Tongue (tissue), 2 donors: Measurements from ENCODE around the gene SIAE. TPM values are rescaled to one million over a fixed set of nuclear protein-coding genes. Genes with fewer than 3 reads are reported as not detected.
"Not testable (repeated sequence)": the region's sequence is repeated elsewhere in the genome, so short reads cannot be mapped to it uniquely, and the experiment has no call there.

Source experiments
- DNase-seq: peaks from one replicate; pipeline ENCODE4 v3.0.0-alpha.2; 2015
- total RNA-seq: library from RNA; depleted of rRNA; stranded (reverse); fragments of >200 nt; gene quantifications from one replicate; pipeline ENCODE4 v1.2.3, GENCODE V29; 2014

The SIAE gene
- total RNA-seq, 1 donor from 2014 or later: 7.2 TPM

DNA sequence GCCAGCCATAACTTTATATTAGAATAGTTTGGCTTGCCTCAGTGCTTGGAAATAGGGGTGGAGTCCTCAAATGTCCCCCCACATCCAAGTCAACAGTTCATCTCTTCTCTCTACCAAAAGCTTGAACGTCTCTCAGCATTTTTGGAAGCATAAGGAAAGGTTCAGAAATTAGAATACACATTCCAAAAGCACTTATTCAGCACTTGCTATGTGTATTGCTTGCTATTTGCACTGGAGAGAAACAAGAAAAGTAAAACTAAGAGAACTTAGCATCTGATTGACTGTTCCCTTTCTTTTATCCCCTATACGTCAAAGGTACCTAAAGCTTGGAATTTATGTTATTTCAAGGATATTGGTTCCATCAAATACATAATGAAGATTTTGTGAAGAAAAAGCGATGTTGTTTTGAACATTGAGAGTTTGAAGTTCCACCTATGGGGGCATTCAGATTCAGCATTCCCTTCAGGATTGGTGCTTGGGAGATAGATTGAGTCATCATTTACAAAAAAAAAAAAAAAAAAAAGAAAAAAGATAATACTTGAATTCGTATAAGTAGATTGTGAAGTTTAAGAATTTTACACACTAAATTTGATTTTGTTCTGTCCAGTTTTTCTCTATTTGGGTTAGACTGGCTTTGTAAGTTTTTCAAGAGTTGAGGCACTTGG lies 49.5 kb downstream of the SIAE start:
- no peak for DNase-seq

DNA sequence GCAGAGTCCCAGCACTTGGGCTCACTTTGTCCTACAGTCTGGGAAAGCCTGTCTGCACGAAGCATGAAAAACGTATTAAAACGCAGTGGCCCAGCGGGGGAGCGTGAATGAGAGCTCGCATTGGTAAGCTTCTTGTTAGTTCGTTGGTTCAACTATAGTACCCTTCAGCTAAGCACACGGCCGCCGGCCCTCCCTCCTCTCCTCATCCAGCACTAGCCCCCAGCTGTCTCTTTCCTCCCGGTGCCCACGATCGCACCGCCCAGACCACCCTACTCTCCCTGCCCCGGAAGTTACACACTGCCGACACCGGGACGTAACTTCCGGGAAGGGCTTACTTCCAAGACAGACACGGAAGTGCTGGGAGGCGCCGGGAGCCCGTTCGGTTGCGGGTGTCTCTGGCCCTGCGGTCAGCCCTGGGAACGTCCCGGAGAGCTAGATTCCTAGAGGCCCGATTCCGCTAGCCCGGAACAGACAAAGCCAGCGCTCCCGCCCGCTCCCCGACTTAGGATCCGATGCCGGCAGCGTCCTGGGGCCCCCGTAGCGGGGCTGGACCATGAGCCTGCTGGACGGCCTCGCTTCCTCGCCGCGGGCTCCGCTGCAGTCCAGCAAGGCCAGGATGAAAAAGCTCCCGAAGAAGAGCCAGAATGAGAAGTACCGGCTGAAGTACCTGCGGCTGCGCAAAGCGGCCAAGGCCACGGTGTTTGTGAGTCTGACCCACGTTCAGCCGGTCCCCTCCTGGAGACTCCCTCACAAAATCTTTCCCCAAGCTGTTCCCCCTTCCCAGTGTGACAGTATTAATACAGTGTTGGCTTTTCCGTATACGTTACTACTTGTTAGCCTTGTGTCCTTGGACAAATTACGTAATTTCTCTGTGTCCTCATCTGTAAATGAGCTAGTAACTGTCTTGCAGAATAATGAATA lies 50.7 kb downstream of the SIAE start, which contains the start of gene TBRG1:
Gene TBRG1 (plus strand): TSS at position 334 of the 921 bp plus-strand sequence. CDS start 220 bp downstream, at position 554.
- peak; percentile 98 for DNase-seq

DNA sequence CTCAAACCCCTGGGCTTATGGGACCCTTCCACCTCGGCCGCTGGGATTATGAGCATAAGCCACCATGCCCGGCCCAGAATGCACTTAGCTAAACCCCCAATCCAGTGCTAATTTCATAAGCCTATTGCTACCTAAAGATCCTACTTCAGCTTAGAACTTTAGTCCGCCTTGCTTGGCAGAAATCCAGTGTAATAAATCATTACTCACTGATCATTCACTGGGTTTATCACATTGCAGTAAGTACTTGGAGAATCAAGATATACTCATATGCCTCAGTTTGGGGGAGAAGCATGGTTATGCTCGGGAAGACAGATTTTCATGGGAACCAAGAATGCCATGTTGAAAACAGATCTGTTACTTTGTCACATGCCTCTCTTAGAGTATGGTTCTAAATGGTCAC lies 54.7 kb downstream of the SIAE start:
- DNase-seq: no peak

DNA sequence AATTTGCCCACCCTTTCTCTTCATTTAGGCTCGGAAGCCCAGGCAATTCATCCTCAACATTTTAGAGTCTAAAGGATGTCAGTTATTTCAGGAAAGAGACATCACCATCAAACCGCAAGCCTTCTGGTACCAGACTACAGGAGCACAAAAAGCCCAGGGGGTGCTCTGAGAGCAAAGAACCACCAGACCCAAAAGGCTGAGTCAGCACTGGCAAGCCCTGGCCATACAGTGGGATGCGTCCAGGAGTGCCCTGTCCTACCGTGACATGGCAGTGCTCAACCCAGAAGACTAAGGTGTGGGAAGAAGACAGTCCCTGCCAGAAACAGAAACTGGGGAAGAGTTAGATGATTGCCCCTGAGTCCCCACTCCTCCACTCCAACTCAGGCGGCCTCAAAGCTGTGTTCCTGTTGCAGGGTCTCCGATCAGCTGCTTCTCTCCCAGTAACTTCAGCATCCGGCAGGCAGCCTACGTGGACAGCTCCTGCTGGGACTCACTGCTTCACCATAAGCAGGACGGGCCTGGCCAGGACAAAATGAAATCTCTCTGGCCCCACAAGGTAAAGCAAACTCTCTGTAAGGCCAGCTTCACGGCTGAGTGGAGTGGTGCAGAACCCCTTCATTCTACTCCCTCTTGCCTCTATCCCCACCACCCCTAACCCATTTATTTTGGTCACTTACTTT lies 60.8 kb downstream of the SIAE start:
- DNase-seq: peak; percentile 10

DNA sequence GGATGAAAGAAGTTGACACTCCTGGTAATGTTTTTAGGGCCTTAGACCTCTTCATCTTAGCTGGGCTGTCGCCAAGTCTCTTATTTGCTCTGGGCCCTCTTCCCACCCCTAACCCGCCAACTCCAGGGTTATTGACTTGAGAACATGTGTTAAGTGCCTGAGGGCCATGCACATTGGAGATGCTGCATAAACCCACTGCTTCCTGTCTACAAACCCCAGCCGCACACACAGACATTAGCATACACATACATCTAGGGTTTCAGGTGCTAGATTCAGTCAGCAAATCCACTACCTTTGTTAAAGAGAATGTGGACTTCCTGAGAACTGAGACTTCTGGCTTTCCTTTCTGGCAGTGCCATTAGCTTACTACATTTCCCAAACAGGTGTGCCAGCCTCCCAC lies 61.5 kb downstream of the SIAE start:
- DNase-seq: no peak

DNA sequence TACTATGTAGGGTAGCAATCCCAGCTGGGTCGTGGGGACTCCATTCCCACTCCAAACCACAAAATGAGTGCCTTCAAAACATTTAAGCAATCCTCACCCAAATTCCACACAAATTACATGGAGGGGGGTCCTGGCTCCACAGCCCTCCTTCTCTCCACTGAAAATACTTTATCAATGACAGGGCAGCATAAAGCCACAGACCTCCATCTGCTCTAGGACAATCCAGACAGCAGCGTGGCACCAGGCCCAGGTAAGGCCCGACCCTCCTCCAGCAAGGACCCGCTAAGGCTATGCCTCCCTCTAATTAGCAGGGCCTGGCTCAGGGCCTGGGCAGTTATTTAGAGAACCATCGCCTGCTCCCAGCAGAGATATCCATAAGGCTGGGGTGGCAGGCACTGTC lies 62.5 kb downstream of the SIAE start, which contains the start of gene PANX3:
Gene PANX3 (plus strand): TSS at position 365 of the 400 bp plus-strand sequence. CDS start 129 bp downstream, outside the sequence.
- DNase-seq: no peak

DNA sequence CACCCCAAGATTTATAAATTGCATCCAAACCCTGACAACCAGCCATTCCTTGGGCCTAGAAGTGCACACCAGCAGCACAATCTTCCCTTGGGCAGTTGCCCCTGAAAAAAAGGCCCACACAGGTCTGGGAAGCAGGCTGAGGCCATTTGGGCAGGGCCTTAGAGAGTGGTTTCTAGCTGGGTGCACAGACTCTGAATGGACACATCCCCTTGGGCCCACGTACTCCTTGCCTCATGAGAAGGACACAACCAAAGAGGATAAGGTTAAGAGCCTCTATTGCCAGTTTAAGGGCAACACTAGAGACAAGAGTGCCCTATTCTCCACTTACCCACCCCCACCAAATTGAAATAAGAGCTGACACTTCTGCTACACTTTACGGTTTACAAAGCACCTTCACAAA lies 63.2 kb downstream of the SIAE start:
- DNase-seq: no peak

DNA sequence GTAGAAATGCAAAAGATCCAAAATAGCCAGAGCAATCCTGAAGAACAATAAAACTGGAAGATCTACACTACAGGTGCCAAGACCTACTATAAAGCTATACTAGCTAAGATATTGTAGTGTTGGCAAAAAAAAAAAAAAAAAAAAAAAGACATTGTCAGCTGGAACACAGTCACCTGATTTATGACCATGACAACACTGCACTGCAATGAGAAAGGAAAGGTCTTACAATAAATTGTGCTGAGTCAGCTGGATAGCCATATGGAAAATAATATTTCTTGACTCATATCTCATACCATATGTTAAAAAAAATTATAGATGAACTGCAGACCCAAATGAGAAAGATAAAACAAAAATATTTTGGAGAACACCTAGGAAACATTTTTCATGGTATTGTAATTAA lies 65.4 kb downstream of the SIAE start:
- DNase-seq: no peak

DNA sequence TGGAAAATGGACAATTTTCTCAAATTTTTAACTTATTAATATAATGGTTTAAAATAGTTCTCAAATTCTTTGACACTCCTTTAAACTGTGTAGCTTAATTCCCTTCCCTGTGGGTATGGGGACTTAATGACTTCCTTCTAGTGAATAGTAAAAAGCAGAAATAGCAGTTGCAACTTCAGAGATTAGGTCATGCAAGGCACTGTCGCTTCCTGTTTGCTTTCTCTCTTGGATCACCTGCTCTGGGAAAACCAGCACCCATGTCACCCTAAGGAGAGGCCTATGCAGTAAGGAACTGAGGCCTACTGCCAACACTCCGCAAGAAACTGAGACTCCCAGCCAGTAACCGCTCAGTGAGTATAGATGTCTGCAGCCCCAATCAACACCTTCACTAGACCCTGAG lies 67.8 kb downstream of the SIAE start:
- DNase-seq: no peak

DNA sequence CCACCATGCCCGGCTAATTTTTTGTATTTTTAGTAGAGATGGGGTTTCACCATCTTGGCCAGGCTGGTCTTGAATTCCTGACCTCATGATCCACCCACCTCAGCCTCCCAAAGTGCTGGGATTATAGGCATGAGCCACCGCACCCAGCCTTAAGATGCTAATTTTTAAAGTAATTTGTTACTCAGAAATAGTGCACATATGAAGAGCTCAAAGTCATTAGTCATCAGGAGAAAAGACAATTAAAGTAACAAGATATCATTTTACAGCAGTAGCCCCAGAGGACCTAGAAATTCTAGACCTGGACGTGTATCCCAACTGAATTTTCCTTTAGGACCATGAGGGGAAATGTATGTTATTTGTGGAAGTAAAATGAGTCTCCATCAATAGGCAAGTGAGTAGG lies 70.8 kb downstream of the SIAE start:
- DNase-seq: not testable (repeated sequence)

DNA sequence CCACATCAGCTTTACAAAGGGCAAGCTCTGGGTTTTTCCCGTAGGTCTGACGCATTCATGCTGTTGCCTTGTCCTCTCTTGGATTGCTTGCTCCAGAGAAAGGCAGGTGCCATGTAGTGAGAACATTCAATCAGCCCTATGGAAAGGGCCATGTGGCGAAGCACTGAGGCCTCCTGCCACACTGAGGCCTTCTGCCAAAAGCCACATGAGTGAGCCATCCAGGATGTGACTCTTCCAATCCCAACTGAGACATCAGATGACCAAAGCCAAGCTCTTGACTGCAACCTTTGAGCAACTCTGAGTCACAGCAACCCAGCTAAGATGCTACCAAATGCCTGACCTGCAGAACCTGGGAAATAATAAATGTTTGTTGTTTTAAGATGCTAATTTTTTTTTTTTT lies 71.3 kb downstream of the SIAE start:
- no peak for DNase-seq

DNA sequence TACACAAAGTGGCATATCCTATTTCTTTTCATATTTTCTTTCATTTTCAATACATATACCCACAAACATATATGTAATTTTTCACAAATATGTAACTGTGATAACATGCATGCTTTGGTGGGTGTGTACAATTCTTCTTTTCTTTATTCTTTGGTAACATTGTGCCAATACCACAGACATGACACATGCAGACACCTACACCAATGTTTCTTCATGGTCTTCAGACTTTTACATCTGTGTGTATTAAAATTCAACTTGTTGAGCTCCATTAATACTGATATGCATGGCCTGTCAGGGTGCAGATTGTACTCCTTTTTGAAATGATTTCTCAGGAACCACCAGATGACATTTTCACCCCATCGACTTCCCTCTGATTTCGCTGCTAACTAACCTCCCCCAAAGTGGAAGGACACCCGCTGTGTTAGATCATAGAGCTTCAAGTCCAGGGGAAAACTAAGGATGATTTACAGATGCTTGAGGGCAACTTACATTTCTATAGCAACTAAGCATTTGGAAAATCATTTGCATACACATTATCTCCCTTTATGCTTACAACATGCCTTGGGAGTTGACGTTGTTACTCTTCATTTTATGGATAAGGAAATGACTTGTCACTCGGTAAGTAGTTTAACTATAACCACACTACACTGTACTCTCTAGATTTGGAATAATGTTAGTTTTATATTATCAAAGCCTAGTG lies 72.8 kb downstream of the SIAE start:
- no peak for DNase-seq

DNA sequence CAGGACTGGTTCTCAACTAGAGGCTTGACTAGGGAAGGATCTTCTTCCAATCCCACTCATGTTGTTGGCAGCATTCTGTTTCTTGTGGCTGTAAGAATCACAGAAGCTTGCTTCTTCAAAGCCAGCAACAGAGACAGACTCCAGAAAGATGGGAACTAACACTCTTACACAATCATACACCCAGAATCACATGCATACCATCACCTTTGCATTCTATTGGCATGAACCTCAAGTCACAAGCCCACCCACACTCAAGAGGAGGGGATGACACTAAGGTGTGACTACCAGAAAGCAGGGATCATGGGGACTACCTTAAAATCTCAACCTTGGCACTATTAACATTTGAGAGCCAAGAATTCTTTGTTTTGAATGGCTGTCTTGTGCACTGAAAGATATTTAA lies 75.9 kb downstream of the SIAE start:
- DNase-seq: no peak

DNA sequence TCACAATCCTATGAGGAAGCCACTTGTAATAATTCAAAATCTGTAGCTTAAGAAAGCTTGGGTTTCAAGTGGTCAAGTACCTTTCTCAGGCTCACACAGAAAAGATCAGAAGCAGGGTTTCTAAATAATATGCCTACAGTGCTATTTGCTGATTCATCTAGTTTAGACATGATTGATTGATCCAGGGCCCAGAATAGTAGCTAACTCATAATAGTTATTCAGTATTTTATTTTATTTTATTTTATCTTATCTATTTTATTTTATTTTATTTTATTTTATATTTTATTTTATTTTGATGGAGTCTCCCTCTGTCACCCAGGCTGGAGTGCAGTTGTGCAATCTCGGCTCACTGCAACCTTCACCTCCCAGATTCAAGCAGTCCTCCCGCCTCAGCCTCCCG lies 78.2 kb downstream of the SIAE start:
- no peak for DNase-seq

DNA sequence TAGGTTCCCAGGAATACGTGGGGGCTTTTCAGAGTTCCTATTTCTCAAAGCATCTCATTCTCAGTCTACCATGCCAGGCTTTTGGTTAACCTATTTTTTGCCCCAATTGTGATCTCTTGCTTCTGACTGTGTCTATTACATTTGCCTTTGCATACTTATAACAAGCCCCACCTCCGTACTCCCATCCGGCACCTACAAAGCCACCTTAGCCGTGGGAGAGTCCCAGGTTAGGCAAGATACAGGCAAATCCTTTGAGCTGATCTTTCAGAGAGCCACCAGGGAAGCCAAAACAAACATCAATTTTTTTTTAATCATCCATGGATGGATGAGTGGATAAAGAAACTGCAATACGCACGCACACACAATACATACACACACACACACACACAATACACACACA lies 80.9 kb downstream of the SIAE start:
- DNase-seq: no peak

DNA sequence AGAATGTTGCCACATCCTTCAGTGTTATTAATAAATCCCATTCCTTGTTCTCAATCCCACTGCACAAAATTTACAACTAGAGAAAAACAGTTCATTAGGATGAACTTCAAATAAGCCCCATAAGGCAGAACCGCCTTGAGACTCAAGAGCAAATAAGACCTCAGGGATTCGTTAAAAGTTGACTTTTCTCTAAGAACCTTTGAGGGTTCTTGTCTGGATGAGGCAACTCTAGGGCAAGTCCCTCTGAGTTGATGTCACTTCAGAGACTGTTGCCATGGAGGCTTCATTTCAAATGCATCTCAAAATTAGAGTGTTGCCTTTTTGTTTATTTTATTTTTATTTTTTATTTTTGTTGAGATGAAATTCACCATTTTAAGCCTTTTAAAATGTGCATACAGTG lies 82.1 kb downstream of the SIAE start:
- DNase-seq: no peak

DNA sequence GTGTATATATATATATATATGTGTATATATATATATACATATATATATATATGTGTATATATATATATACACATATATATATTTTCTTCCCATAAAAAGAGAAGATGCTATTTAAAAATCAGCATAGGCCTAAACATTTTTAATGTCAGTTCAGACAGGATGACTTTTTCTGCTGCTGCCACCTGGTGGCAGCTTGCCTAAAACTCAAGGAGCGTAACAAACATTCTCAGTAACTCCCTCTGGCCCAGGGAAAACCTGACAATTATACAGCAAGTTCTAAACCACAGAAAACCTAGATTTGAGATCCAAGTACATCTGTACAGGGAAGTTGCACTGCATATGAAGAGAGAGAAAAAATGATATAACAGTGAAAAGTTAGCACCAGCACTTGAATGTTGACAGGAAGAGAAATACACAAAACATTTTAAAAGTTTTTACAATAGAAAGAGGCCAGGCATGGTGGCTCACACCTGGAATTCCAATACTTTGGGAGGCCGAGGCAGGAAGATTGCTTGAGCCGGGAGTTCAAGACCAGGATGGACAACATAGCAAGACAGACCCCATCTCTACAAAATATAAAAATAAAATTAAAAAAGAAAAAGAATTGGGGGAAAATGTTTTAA lies 87.2 kb downstream of the SIAE start:
- DNase-seq: peak; percentile 84

DNA sequence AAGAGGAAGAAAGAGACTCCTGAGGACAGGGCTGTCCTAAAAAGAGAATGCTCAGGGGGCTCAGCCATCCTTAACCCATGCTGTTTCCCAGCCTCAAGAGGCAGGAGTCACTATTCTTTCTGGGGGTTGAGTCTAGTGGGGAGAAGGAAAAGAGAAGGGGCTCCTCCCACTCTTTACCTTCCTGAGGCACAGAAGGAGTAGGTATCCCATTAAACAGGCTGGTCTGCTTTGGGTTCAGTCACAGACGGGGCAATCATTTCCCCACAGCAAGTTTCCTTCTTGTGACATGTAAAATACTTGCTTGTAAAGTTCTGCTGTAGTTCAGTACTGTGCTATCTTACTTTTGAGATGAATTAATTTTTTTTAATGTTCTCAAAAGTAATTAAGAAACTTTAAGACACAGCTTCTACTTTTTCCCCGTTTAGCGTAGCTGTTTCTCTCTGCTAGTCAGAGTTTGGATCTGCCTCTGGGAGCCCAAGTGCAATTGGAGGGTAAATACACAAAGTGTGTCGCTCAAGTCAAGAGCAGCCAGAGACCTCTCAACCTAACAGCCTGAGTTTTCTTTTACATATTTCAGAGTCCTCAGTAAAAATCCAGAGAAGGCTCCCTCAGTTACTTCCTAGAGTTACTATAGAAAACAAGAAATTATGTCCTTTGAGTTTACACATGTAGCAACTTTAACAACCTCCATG lies 88.7 kb downstream of the SIAE start:
- DNase-seq: no peak

DNA sequence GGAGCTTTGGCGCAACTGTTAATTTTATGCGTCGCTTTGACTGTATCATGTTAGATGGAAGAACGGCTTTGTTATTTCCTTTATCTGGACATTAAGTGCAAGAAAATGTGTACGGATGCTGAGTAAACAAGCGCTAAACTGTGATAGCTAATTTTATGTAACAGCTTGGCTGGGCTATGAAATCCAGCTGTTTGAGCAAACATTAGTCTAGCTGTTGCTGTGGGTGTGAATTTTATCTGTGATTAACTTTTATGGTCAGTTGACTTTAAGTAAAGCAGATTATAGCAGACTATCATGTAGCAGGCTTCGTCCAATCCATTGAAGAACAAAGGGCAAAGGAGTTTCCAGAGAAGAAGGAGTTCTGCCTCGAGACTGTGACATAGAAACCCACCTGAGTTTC lies 89.8 kb downstream of the SIAE start:
- no peak for DNase-seq
